H54 (cell line): ENCODE data around the gene HDC.

Source experiments
- DNase-seq: peaks from one replicate; pipeline ENCODE4 v3.0.0; 2011; ENCODE audit warnings: low spot score, mixed read lengths; ENCODE audit not compliant: insufficient read length
- FAIRE-seq: peaks from 3 replicates; lab custom pipeline; 2011; peaks lifted over from hg19 to GRCh38; lab: Jason Lieb, UNC
- POLR2A ChIP-seq: IDR thresholded peaks from 2 replicates; pipeline ENCODE4 v1.6.1; 2011; ENCODE audit warnings: low read depth, mild to moderate bottlenecking, low read length

Gene HDC

DNA sequence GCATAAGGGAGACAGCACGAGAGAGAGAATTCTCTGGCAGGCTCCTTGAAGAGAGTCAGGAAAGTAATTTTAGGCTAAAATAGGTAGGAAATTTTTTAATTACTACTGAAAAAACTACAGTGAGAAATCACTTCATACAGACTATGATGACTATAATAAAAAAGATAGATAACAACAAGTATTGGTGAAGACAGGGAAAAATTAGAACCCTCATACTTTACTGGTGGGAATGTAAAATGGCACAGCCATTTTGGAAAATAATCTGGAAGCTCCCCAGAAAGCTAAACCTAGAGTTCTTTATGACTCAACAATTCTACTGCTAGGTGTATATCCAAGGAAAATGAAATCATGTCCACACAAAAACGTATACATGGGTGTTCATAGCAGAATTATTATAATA, 2.1 kb upstream of the HDC start:
- TF ChIP-seq POLR2A: no peak
- FAIRE-seq: no peak
- no peak for DNase-seq

DNA sequence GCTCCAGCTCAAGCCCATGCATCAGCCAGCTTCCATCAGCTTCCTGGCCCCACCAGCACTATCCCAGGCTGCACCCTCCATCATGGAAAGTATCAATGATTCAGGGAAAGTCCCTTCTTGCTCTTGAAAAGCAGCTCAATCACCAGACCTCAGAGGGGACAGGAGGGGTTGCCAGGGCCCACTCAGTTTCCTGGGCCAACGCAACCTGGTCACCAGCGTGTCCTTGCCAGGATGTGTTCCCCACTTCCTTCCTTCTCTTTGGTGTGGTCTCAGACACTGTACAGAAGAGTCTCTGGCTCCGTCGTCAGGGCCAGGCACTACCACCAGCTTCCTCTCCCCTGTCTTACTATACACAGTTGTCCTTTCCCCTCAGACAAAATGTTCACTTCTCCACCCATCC, 3.0 kb downstream of the HDC start:
- TF ChIP-seq POLR2A: no peak
- FAIRE-seq: no peak
- no peak for DNase-seq

DNA sequence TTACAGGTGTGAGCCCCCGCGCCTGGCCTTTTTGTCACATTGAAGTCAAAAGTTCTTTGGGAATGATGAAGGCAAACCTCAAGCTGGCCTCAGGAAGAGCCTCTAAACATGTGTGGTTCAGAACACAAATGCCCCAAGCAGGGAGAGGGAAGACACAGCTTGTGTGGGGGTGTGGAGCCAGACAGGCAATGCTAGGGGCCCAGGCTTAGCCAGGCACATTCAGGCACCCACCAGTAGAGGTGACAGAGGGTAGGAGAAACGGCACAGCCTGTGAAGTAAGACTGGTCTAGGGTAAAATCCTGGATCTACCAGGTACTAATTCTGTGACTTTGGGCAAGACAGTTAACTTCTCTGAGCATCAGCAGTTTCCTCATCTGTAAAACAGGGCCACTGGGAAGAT, 3.5 kb downstream of the HDC start:
- no peak for TF ChIP-seq POLR2A
- DNase-seq (no peak), FAIRE-seq (no peak)

DNA sequence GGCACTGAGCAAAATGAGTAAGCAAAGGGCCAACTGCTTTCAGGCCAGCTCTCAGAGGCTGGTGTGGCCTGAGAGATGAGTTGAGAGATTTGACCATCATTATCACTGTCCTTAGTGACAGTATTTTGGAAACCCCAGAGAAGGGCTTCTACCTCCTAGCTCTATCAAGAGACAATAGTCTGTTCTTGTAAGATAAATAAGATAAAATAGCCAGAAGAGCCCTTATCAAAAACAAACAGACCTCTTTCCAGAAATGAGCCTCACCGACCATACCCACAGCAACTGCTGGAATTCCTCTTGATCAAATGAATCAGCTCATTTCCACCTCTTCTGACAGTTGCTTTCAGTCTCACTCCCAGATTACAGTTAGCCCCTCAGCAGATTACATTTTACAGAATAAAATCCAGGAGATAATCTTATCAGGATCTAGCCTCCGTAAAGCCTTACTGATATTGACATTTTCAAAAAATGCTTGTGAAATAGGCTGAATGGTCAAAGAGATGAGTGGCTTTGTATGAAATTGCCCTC, 4.5 kb downstream of the HDC start:
- no peak for TF ChIP-seq POLR2A
- FAIRE-seq (no peak), DNase-seq (no peak)

DNA sequence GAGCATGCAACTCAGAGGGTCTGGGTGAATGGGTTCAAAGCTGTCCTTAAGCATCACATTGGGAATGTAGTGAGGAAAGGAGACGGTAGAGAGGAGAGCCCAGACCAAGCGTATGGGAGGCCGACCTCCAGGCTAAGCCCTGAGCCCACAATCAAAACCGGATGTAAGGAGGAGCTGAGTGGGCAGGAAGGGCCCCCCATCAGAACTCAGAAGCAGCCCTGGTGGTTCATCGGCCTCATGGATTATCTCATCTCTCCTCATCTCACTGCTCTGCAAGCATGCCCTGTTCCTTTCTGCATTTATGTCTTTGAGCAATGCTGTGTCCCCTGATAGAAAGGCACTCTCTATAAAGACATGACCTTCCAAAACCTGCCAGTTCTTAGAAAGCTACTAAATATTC, 6.2 kb downstream of the HDC start:
- no peak for TF ChIP-seq POLR2A
- DNase-seq (no peak), FAIRE-seq (no peak)

DNA sequence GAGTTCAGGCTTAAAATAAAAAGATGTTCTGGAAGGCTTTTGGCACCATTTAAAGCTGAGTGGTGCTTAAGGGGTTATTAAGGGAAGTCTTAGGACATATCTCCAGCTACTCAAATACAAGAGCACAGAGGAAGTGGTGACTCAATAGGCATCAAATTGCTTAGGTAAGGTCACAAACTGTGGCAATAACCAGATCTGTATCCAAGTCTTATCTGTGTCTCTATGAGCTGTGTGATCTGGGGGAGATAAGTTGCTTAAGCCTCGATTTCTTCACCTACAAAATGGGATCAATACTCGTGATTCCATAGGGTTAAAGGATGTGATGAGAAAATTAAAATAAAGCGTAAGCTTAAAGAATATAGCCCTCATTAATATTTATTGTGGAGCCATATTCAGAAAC, 7.6 kb downstream of the HDC start:
- FAIRE-seq (no peak), DNase-seq (no peak)
- no peak for TF ChIP-seq POLR2A

DNA sequence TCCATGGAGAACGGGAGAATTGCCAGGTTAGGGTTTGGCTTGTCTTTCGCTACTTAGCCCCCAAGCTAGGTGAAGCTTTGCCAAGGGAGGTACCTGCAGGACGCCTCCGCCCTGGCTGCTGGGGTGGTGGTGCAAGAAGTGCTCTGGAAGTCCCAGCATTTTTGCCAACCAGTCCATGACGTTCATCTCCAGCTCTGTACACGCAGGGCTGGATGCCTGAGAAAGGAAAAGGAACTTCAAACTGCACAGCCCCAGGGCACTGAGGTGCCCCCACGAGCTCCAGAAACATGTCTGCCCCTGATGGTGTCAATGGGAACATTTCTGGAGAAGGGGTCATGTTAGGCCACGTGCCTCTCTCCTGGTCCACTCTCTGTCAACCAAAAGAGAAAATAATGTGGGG, 8.2 kb downstream of the HDC start:
- no peak for TF ChIP-seq POLR2A
- no peak for DNase-seq
- FAIRE-seq: no peak

DNA sequence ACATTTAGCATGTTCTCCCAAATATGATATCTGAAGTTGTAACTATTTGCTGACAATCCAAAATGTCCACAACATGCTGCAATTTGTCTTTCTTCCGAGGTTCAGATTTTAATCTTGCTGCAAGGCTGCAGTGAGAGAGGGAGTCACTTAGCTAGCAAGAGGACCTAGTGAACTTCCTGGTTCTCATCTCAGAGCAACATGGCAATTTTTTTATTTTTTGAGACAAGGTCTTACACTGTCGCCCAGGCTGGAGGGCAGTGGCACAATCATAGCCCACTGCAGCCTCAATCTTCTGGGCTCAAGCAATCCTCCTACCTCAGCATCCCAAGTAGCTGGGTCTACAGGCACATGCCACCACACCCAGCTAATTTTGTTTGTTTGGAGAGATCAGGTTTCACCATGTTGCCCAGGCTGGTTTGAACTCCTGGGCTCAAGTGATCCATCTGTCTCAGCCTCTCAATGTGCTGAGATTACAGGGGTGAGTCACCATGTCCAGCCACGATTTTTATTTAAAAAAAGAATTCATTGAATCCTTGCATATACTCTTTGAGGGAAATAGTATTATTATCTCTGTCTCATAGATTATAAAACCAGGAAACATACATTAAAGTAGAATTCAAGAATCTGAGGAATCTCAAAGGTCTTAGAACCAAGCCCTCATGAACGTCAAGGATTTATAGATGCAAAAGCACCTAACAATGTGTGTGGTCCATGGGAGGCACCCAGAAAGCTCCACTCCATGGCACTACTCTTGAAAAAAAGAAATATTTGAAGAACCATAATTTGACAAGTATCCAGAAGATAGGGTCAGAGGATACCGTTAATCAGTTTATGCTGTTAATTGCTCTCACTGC, 9.1 kb downstream of the HDC start:
- no peak for DNase-seq
- no peak for TF ChIP-seq POLR2A

DNA sequence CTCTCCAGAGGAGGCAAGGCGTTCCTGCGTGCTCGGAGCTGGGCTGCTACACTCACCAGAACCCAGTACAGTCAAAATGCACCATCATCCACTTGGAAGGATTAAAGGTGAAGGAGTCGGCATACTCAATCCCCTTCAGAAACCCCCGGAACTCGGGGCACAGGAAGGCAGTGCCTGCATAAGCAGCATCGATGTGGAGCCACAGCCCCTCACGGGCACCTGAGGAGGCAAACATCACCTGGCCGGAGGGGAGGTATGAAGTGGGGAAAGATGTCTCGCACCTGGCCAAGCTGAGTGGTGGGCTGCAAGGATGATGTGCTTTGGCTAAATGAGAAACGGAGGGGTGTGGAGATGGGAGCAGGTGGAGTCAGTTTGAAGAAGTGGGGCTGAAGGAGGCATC, 13.0 kb downstream of the HDC start:
- no peak for TF ChIP-seq POLR2A
- DNase-seq (no peak), FAIRE-seq (no peak)

More for the DNA sequence above, 9.1 kb downstream of the HDC start:
- no peak for FAIRE-seq

DNA sequence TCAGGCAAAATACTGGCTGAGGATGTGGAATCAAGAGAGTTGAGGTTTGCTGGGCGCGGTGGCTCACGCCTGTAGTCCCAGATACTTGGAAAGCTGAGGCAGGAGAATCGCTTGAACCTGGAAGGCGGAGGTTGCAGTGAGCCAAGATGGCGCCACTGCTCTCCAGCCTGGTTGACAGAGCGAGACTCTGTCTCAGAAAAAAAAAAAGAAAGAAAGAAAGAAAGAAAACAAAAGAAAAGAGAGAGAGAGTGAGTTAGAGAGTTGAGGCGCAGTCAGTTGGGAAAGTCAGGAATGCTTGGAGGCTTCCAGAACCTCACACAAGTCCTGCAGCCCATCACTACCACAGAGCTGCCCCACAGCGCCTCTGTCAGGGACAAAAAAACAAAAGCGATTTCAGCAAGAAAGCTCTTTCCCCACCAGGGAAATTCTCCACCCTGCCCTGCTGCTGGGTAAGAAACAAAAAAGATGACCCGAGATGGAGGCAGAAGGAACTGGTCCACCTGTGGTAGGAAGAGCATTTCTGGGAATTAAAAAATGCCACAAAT, 13.8 kb downstream of the HDC start:
- DNase-seq: no peak
- TF ChIP-seq POLR2A: no peak
- no peak for FAIRE-seq

DNA sequence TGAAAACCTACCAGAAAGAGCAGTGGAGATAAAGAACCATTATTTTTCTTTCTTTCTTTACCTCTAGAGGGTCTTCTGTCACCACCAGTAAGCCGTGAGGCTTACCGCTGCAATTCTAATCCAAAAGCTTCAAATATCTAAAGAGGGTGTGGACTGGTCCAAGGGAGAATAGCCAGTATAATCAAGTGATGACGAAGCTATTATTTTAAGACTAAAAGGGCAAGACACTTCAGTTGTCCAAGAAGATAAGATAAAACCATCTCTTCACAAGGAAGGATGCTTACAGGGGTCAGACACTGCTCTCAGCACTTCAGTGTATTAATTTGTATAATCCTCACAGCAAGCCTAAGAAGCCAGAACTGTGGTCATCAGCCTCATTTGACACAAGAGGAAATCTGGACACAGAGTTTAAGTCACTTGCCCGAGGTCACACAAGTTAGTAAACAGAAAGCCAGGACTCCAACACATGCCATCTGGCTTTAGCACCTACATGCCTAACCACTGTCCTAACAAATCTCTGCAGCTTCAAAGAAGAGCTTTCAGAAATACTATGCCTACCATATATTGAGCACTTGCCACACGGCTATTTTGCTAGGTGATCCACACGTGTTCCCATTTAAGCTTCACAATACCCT, 14.6 kb downstream of the HDC start:
- DNase-seq (no peak), FAIRE-seq (no peak)
- TF ChIP-seq POLR2A: no peak

DNA sequence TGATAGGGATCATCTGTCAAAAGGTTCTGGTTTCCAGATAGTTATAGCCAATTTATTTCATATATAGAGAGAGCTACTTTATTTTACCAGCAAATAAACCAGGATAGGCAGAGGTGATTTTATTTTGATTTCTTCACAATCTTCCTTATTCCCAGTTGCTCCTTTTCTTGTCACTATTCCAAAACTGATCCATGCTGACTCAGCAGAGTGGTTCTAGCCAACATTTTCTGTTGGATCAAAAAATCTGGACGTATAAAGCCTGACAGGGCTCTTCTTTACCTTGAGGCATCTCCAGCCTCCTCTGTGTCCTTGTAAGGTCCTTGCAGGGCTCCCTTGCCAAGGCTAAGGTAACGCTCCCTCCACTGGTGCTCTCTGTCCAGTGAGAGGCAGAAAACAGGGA, 15.8 kb downstream of the HDC start:
- no peak for FAIRE-seq
- DNase-seq: no peak
- no peak for TF ChIP-seq POLR2A

DNA sequence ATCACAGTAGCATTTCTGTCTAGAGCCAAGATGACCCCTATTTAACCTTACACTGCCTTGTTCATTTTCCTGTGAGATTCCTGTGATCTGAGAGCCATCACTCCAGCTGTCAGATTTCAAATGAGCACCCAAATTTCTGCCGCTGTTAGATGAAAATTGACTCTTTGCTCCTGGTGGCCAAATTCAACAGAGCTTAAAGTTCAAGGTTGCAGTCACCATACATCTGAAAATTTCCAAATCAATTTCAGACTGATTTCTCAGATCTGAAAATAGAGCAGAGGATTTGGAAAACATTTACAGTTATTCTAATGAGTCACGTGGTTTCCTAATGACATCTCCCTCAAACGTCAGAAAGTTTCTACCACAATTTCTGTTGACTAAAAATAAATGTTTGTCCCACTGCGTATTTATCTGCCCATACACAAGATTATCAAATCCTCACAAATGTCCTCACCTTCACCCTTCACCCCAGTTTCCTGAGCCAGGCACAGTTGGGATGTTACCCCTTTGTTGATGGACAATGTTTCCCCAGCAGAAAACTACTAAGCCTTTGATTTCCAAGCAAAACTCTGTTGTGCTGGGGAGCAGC, 16.4 kb downstream of the HDC start:
- FAIRE-seq (no peak), DNase-seq (no peak)
- no peak for TF ChIP-seq POLR2A
